Measurements from ENCODE around the gene CFAP157.

CFAP157 gene

GRCh38 chr9:127706836-127707241 is at the start of gene CFAP157:
CFAP157 (plus strand) TSS chr9:127706988; CDS start chr9:127707032, 44 bp downstream.
- no peak for DNase-seq (ENCODE audit: low read depth in 2 of 2)

- no peak for DNase-seq (ENCODE audit: low read depth in 2 of 2)
Measured at GRCh38 chr9:127658428-127658827, 48.4 kb upstream of the CFAP157 start.

- no peak for DNase-seq (ENCODE audit: low read depth in 2 of 2)
Measured at GRCh38 chr9:127660886-127661741, 45.7 kb upstream of the CFAP157 start.

- DNase-seq (ENCODE audit: low read depth in 2 of 2) = no peak
Measured at GRCh38 chr9:127662617-127663016, 44.2 kb upstream of the CFAP157 start.

GRCh38 chr9:127664324-127664677 is 42.5 kb upstream of the CFAP157 start:
- no peak for DNase-seq (ENCODE audit: low read depth in 2 of 2)

- peak; percentile 20 to 32 for DNase-seq (ENCODE audit: low read depth in 2 of 2)
Measured at GRCh38 chr9:127664678-127665507, 41.9 kb upstream of the CFAP157 start.

GRCh38 chr9:127667127-127667844 is 39.5 kb upstream of the CFAP157 start:
- DNase-seq (ENCODE audit: low read depth in 2 of 2) = no peak

- no peak for DNase-seq (ENCODE audit: low read depth in 2 of 2)
Measured at GRCh38 chr9:127667906-127668305, 38.9 kb upstream of the CFAP157 start.

- DNase-seq (ENCODE audit: low read depth in 2 of 2) = no peak
Measured at GRCh38 chr9:127673234-127673633, 33.6 kb upstream of the CFAP157 start.

- no peak for DNase-seq (ENCODE audit: low read depth in 2 of 2)
Measured at GRCh38 chr9:127676638-127677037, 30.1 kb upstream of the CFAP157 start.

GRCh38 chr9:127679506-127679905 is 27.3 kb upstream of the CFAP157 start:
- no peak for DNase-seq (ENCODE audit: low read depth in 2 of 2)

GRCh38 chr9:127680226-127680625 is 26.6 kb upstream of the CFAP157 start:
- no peak for DNase-seq (ENCODE audit: low read depth in 2 of 2)

GRCh38 chr9:127680846-127681245 is 25.9 kb upstream of the CFAP157 start:
- DNase-seq (ENCODE audit: low read depth in 2 of 2) = no peak

GRCh38 chr9:127682351-127683136 is 24.2 kb upstream of the CFAP157 start:
- DNase-seq (ENCODE audit: low read depth in 2 of 2) = no peak

GRCh38 chr9:127683723-127684122 is 23.1 kb upstream of the CFAP157 start:
- DNase-seq (ENCODE audit: low read depth in 2 of 2) = peak in 1 of 2 experiments; percentile 15

- DNase-seq (ENCODE audit: low read depth in 2 of 2) = no peak
Measured at GRCh38 chr9:127684576-127684975, 22.2 kb upstream of the CFAP157 start.

- DNase-seq (ENCODE audit: low read depth in 2 of 2) = no peak
Measured at GRCh38 chr9:127686461-127687393, 20.1 kb upstream of the CFAP157 start.

- DNase-seq (ENCODE audit: low read depth in 2 of 2) = no peak
Measured at GRCh38 chr9:127689329-127690000, 17.3 kb upstream of the CFAP157 start.

- DNase-seq (ENCODE audit: low read depth in 2 of 2) = no peak
Measured at GRCh38 chr9:127690735-127691134, 16.1 kb upstream of the CFAP157 start.

GRCh38 chr9:127692071-127692470 is 14.7 kb upstream of the CFAP157 start:
- DNase-seq (ENCODE audit: low read depth in 2 of 2) = no peak

Measured in fibroblast of skin of left quadriceps (primary cell).